ENCODE measurements around the gene TBC1D9.

The TBC1D9 gene

DNA sequence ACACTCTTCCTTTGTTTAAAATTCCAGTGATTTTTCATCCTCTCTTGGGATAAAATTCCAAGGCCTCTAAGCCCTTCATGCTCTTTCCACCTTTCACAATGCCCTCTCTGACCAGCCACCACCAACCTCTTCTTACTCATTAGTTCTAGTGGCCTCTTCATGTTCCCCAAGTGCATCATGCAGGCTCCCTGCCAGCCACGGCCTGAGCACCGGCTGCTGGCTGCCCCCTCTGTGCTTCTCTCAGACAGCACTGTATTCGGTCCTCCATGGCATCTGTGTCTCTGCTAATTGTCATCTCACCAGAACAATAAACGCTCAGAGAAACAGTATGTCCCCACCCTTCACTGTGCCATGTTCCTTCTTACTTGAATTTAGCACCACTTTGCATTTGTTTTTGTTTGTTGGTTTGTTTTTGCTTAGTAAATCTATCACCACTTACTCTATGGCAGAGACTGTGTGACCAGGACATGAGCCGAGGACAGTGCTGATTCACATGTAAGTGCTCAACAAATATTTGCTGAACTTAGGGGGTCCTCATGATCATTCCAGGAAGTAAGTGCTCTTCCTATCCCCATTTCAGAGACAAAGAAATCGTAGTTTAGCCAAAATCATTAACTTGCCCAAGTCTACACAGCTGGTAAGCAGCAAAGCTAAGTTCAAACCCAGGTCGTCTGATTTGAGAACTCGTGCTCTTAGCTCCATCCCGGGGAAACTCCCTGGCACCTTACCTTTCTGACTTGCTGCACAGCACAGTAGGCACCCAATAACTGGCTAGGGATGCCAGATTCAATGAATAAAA is 110.4 kb downstream of the TBC1D9 start:
- no peak for DNase-seq (ENCODE audit: low spot score)

DNA sequence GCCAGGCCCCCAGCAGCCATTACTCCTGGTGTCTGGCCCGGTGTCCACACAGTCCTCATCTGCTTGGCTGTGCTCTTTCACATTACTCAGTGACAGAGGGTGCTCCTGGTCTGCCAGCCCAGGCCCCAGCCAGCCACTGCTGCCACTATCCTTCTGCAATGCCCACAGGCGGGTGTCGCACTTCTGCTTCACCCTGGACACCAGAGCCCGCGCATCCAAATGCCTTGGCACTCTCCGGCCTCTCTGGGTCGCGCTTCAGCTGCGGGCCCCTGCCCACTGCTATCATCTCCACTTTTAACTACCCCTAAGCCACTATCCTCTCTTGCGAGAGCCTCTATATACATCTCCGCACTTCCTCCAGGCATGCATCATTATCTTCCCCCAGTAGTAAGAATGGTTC is 111.0 kb downstream of the TBC1D9 start:
- no peak for DNase-seq (ENCODE audit: low spot score)
- TF ChIP-seq, protein P1, sequence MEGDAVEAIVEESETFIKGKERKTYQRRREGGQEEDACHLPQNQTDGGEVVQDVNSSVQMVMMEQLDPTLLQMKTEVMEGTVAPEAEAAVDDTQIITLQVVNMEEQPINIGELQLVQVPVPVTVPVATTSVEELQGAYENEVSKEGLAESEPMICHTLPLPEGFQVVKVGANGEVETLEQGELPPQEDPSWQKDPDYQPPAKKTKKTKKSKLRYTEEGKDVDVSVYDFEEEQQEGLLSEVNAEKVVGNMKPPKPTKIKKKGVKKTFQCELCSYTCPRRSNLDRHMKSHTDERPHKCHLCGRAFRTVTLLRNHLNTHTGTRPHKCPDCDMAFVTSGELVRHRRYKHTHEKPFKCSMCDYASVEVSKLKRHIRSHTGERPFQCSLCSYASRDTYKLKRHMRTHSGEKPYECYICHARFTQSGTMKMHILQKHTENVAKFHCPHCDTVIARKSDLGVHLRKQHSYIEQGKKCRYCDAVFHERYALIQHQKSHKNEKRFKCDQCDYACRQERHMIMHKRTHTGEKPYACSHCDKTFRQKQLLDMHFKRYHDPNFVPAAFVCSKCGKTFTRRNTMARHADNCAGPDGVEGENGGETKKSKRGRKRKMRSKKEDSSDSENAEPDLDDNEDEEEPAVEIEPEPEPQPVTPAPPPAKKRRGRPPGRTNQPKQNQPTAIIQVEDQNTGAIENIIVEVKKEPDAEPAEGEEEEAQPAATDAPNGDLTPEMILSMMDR (IDR thresholded peaks at IDR 0.05; ENCODE audit: extremely low read depth, missing control alignments) = no peak

More for the DNA sequence above, 110.4 kb downstream of the TBC1D9 start:
- TF ChIP-seq, protein P1 (IDR thresholded peaks at IDR 0.05; ENCODE audit: extremely low read depth, missing control alignments) = no peak

DNA sequence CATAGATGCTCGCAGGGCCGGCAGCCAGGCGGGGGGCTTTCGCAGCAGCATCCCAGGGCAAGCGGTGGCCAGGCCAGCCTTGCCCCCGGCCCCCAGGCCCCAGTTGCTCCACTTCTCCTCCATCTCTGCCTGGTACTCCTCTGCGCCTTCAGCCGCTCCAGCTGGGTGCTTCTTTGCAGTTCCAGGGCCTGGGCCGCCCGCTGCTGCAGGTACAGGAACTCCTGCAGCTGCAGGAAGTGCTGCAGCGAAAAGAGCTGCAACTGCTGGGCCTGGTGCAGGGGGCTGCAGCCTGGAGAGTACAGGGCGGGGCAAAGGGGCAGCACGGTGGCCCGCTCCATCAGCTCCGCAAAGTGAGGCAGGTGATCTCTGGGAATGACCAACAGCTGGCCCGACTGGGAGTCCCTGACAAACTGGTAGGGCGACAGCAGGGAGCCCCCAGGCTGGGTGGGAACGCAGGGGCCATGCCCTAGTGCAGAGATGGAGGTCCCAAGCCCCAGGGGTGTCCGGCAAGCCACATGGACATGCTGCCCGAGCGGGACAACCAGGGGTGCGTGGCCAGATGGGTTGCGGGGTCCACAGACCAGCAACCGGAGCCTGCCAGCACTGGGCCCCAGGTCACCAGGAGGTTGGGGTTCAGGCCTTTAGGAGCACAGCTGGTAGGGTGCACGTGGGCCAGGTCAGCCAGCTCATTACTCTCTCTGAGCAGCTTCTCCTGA is 111.6 kb downstream of the TBC1D9 start:
- DNase-seq (ENCODE audit: low spot score) = no peak
- TF ChIP-seq, protein P1 (IDR thresholded peaks at IDR 0.05; ENCODE audit: extremely low read depth, missing control alignments) = no peak

DNA sequence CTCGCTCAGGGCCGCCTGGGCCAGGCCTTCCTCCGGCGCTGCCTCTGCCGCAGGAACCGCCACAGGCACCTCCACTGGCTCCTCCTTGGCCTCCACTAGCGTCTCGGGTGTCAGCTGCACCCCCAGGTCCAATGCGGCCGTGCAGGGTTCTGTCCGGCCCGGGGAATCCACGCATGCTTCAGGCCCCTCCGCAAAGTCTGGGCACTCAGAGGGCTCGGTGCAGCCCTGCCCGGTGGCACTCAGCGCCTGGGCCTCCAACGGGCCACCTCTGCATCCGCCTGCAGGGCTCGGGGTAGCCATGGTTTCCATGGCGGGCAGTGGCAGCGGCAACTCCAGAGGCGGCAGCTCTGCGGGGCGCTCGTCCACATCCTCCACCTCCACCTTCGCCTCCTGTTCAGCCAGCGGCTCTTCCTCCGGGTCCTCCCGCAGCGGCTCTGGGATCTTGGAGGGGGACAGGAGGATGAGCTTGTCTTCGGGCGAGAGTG is 112.6 kb downstream of the TBC1D9 start:
- no peak for DNase-seq (ENCODE audit: low spot score)

DNA sequence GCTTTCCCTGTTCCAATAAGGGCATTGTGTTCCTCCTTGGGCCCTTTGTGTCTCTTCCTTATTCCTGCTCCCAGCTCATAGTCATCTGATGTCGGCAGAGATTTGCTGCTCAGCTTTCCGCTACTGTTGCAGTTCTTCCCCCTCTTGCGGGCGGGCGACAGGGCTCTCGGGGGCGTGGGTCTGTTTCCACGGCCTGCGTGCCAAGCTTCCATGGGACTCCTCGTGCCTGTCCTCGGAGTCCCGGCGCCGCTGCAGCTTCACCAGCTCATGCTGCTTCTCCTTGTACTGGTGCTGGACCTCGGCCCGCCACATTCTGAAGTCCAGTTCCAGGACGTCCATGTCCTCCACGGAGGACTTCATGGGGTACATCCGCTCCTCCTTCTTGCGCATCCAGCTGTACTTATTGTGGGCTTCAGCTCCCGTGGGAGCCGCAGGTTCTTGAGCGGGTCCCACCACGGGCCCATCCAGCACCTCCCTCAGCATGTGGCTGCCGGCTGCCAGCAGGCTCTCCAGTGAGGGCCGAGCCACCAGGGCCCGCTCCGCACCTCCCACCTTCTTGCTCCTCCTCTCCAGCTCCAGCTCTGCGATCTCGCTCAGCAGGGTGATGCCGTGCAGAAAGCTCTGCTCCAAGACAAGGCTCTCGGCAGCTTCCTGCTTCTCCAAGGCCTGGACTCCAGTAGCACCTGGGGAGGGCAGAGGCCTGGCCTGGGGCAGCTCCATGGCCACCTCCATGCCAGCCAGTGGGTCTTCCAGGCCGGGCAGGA is 113.3 kb downstream of the TBC1D9 start:
- DNase-seq (ENCODE audit: low spot score) = no peak
- TF ChIP-seq, protein P1 (IDR thresholded peaks at IDR 0.05; ENCODE audit: extremely low read depth, missing control alignments) = no peak

More for the DNA sequence above, 112.6 kb downstream of the TBC1D9 start:
- TF ChIP-seq, protein P1 (IDR thresholded peaks at IDR 0.05; ENCODE audit: extremely low read depth, missing control alignments) = no peak

DNA sequence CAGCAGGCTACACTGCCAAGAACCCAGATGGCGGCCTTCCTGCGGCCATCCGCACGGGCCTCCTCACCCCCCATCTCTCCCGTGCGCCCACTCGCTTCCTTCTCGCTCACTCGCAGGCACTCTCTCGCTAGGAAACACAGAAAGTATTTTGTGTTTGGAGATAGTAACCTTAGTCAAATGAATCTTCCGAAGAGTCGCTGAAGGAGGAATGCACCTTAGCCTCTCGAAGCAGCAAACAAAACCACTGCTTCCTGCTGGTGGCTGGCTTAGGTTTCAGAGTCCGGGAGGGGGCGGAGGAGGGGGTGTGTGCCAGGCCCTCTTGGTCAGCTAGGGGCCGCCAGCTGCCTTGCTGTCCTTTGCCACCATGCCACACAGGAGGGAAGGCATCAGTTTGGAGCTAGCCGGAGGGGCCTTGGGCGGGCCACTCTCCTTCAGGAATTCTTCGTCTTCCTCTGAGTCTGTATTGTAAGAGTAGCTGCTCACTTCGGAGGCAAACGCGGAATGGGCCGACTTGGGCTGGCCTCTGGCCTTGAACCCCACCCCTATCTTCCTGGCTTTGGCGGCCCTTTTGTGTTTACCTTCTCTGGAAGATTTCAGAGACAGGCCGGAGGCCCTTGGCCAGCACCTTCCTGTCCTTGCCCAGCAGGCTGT is 114.3 kb downstream of the TBC1D9 start:
- TF ChIP-seq, protein P1 (IDR thresholded peaks at IDR 0.05; ENCODE audit: extremely low read depth, missing control alignments) = no peak
- DNase-seq (ENCODE audit: low spot score) = no peak
